Measurements from ENCODE around the gene GPR142. TPM values are rescaled to one million over a fixed set of nuclear protein-coding genes. Genes with fewer than 3 reads are reported as not detected.

Gene GPR142
- total RNA-seq, 1 donor from 2014 or later, result not detected

DNA sequence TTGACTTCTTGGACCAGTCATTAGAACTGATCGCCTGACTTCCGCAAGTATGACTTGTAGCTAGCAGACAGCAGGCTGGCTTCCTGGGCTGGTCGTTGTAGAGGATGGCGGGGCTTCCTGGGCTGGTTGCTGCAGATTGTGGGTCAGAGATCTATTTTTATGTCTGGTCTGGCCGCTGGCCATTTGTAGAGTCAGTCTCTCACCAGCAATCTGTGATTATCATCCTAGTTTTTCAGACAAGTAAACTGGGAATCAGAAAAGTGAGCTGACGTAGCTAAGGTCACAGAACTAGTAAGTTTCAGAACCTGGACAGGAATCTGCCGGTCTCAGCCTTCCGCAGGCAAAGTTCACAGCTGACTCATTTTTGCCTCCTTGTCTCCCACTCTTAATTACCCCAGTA is 19.1 kb downstream of the GPR142 start:
- H3K4me1 ChIP-seq, result no peaks in the 10 kb centered on the region
- TF ChIP-seq, protein P1, sequence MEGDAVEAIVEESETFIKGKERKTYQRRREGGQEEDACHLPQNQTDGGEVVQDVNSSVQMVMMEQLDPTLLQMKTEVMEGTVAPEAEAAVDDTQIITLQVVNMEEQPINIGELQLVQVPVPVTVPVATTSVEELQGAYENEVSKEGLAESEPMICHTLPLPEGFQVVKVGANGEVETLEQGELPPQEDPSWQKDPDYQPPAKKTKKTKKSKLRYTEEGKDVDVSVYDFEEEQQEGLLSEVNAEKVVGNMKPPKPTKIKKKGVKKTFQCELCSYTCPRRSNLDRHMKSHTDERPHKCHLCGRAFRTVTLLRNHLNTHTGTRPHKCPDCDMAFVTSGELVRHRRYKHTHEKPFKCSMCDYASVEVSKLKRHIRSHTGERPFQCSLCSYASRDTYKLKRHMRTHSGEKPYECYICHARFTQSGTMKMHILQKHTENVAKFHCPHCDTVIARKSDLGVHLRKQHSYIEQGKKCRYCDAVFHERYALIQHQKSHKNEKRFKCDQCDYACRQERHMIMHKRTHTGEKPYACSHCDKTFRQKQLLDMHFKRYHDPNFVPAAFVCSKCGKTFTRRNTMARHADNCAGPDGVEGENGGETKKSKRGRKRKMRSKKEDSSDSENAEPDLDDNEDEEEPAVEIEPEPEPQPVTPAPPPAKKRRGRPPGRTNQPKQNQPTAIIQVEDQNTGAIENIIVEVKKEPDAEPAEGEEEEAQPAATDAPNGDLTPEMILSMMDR (IDR thresholded peaks at IDR 0.05), result no peak
- DNase-seq (no peak), ATAC-seq (no peak)
- intact Hi-C loops (cut with DNase I), result no loop called here
- H3K27ac ChIP-seq, result no peak overlapping the region
- no peaks in the 10 kb centered on the region for H3K36me3 ChIP-seq
- no peak overlapping the region for H3K4me3 ChIP-seq
- H3K27me3 ChIP-seq (ENCODE audit: low read depth), result no peaks in the 10 kb centered on the region
- no peaks in the 10 kb centered on the region for H3K9me3 ChIP-seq

DNA sequence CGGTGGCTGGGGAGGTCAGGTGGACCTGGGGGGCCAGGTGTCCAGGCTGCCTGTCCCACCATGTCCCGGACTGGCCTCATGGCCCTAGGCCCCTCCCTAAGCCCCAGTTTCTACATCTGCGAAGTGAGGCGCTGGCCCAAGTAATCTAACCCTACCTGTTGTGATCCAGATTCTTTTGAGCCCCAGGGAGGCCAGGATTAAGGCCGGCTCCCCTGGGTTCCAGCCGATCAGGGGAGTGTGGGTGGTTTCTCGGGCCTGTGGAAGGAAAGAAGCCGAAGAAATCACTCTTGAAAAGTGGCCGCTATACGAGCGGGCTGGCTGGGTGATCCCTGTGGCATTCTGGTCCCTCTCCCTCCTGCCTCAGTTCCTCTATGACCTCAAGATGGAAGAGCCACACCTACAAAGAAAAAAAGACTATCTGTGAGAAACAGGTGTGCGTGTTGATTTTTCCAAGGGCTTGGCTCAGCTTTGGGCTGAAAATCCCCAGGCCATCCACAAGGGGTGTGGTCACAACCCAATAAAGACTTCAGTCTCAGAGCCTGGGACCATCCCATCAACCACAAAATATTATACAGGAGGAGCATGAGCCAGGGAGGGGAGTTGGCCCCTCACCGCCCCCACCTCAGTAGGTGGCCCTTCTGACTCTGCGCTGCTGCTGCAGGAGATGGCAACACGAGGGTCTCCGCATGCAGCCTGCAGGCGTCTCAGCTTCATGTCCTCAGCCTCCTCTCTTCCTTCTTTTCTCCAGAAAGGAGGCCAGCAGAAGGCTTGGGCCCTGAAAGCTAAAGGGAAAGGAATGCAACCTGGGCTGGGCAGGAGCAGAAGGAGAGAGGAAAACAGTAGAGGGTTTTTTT is 20.3 kb downstream of the GPR142 start:
- no peaks in the 10 kb centered on the region for H3K36me3 ChIP-seq
- no peaks in the 10 kb centered on the region for H3K27me3 ChIP-seq (ENCODE audit: low read depth)
- intact Hi-C loops (cut with DNase I), result no loop called here
- H3K4me1 ChIP-seq, result no peaks in the 10 kb centered on the region
- no peak for DNase-seq
- ATAC-seq, result no peak
- H3K4me3 ChIP-seq, result no peak overlapping the region
- no peak overlapping the region for H3K27ac ChIP-seq
- TF ChIP-seq, protein P1 (IDR thresholded peaks at IDR 0.05), result no peak
- H3K9me3 ChIP-seq, result no peaks in the 10 kb centered on the region

DNA sequence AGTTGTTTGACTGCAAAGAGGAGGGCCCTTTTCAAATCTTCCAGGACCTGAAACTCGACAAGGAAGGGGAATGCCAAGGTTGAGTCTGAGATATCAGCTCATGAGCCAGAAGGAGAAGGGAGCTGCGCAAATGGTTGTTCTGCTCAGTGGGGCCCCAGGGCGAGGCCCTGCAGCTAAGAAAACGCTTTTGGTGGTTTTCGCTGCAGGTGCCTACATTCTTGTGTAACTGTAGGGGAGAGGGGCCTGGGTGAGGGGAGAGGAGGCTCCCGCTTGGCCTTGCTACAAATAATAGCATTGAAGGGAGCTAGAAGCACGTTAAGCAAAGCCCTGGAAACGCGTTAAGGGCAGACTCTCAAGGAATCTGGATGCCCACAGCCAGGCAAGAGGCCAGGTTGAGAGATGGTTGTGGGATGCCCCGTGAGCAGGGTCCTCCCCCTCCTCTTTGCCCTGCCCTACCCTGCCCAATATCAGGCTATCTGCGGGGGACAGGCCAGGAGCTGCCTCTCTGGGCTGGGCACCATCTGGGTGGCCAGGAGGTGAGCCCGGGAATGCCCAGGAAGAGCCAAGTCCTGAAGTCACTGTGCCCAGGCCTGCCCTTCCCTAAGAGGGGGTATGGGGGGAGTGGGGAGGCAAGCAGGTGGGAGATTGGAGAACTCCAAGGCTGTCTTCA is 21.9 kb downstream of the GPR142 start:
- Histone ChIP-seq H3K9me3 (no peaks in the 10 kb centered on the region), H3K27ac (no peak overlapping the region), H3K4me1 (no peaks in the 10 kb centered on the region), H3K4me3 (no peak overlapping the region), H3K36me3 (no peaks in the 10 kb centered on the region), H3K27me3 (ENCODE audit: low read depth) (no peaks in the 10 kb centered on the region)
- DNase-seq (no peak), ATAC-seq (no peak)
- intact Hi-C loops (cut with DNase I), result no loop called here
- TF ChIP-seq, protein P1 (IDR thresholded peaks at IDR 0.05), result no peak

DNA sequence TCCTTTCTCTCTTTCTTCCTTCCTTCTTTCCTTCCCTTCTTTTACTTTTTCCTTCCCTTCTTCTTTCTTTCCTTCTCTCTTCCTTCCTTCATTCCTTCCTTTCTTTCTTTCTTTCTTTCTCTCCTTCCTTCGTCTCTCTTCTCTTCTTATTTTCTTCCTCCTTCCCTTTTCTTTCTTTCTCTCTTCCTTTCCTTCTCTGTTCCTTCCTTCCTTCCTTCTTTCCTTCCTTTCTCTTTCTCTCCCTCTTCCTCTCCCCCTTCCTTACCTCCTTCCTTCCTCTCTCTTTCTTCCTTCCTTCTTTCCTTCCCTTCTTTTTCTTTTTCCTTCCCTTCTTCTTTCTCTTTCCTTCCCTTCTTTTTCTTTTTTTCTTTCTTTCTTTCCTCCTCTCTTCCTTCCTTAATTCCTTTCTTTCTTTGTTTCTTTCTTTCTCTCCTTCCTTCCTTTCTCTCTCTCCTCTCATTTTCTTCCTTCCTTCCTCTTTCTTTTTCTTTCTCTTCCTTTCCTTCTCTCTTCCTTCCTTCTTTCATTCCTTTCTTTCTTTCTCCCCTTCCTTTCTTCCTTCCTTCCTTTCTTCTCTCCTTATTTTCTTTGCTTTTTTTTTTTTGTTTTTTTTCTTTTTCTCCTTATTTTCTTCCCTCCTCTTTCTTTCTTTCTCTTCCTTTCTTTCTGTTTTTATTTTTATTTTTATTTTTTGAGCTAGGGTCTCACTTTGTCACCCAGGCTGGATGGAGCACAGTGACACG is 22.8 kb downstream of the GPR142 start:
- DNase-seq (no peak), ATAC-seq (no peak)
- H3K4me1 ChIP-seq, result no peaks in the 10 kb centered on the region
- intact Hi-C loops (cut with DNase I), result no loop called here
- TF ChIP-seq, protein P1 (IDR thresholded peaks at IDR 0.05), result no peak
- no peak overlapping the region for H3K4me3 ChIP-seq
- no peaks in the 10 kb centered on the region for H3K9me3 ChIP-seq
- no peaks in the 10 kb centered on the region for H3K27me3 ChIP-seq (ENCODE audit: low read depth)
- no peak overlapping the region for H3K27ac ChIP-seq
- H3K36me3 ChIP-seq, result no peaks in the 10 kb centered on the region
